ENCODE data around the gene MAPK10.

- no peak for TF ChIP-seq POLR2A (IDR thresholded peaks at IDR 0.05)
- TF ChIP-seq CTCF (IDR thresholded peaks at IDR 0.05): no peak
Observed at GRCh38 chr4:86334020-86334750, 25.7 kb downstream of the MAPK10 start.
